Measurements from ENCODE around the gene FBLN5. TPM values are rescaled to one million over a fixed set of nuclear protein-coding genes. Genes with fewer than 3 reads are reported as not detected.

Gene FBLN5
- total and polyA plus RNA-seq, 2 of the 4 experiments (the other 2 are of a cell fraction) = 10.6 to 76.4 TPM

- ATAC-seq (ENCODE audit: low read depth) (no peak), DNase-seq (no peak)
- H3K4me1 ChIP-seq (ENCODE audit: control insufficient read depth, insufficient read depth, low read length) = no peaks in the 10 kb centered on the region; the same call in 1 of the 2 replicates
- H3K56ac ChIP-seq (ENCODE audit: extremely low read depth, insufficient read depth, low read length) = no peak overlapping the region
- no peak overlapping the region for H4K8ac ChIP-seq (ENCODE audit: low read depth in 2 of 2, low read length in 2 of 2)
- H3K36me3 ChIP-seq (ENCODE audit: control insufficient read depth, insufficient read depth, low read length) = no peaks in the 10 kb centered on the region
- H3K18ac ChIP-seq (ENCODE audit: low read depth, low read length) = no peak overlapping the region
- no peak overlapping the region for H3K4me2 ChIP-seq (ENCODE audit: low read depth, low read length)
- H3K9me3 ChIP-seq (ENCODE audit: control insufficient read depth, insufficient read depth, low read length) = no peaks in the 10 kb centered on the region
- H3K4ac ChIP-seq (ENCODE audit: low read depth, low read length) = no peak overlapping the region
- H4K20me1 ChIP-seq (ENCODE audit: insufficient read depth, low read length) = no peaks in the 10 kb centered on the region
- no peak overlapping the region for H2BK5ac ChIP-seq (ENCODE audit: low read depth, low read length, poor library complexity, severe bottlenecking)
- no TSS peak for BruUV-seq (replicated peaks)
- no peak overlapping the region for H4K5ac ChIP-seq (ENCODE audit: low read depth, low read length)
- CTCF ChIA-PET = no interaction called here
- no peak for TF ChIP-seq RCOR1 (IDR thresholded peaks at IDR 0.05; ENCODE audit: insufficient replicate concordance, low read length)
- TF ChIP-seq MXI1 (IDR thresholded peaks at IDR 0.05; ENCODE audit: borderline replicate concordance, low read depth, low read length) = no peak
- no peak for TF ChIP-seq SMC3 (IDR thresholded peaks at IDR 0.05; ENCODE audit: low read depth, low read length)
- TF ChIP-seq USF2 (IDR thresholded peaks at IDR 0.05; ENCODE audit: low read depth, low read length) = no peak
- no peak for TF ChIP-seq FOS (IDR thresholded peaks at IDR 0.05; ENCODE audit: low read depth, low read length)
- no peak for TF ChIP-seq MAZ (IDR thresholded peaks at IDR 0.05; ENCODE audit: borderline replicate concordance, low read depth, low read length)
- no peak for TF ChIP-seq CTCF (conservative IDR thresholded peaks at IDR 0.05; ENCODE audit: low read depth, low read length)
- TF ChIP-seq MAFK (IDR thresholded peaks at IDR 0.05; ENCODE audit: low read depth, low read length) = no peak
- TF ChIP-seq ELK1 (IDR thresholded peaks at IDR 0.05; ENCODE audit: borderline replicate concordance, low read depth, low read length) = no peak
- TF ChIP-seq RAD21 (IDR thresholded peaks at IDR 0.05; ENCODE audit: low read length) = no peak
- TF ChIP-seq POLR2A (IDR thresholded peaks at IDR 0.05; ENCODE audit: low read depth, low read length) = no peak
- no peak for TF ChIP-seq RFX5 (IDR thresholded peaks at IDR 0.05; ENCODE audit: low read depth, low read length)
- no peak for TF ChIP-seq BHLHE40 (IDR thresholded peaks at IDR 0.05; ENCODE audit: low read depth, low read length)
- TF ChIP-seq NFE2L2 (IDR thresholded peaks at IDR 0.05; ENCODE audit: low read depth, low read length) = no peak
- no peak for TF ChIP-seq CEBPB (IDR thresholded peaks at IDR 0.05; ENCODE audit: low read depth, low read length)
- no peak for TF ChIP-seq CHD1 (IDR thresholded peaks at IDR 0.05; ENCODE audit: low read depth, low read length)
- no peak overlapping the region for H3K9ac ChIP-seq (ENCODE audit: low read depth, low read length)
- no CpG with 5 or more reads among the region's 1 CpG for WGBS, 2 experiments (ENCODE audit: extremely low coverage in 2 of 2, insufficient read length in 1 of 2)
- H4K91ac ChIP-seq (ENCODE audit: insufficient read depth, low read depth, low read length) = no peak overlapping the region
- no peak overlapping the region for H2BK120ac ChIP-seq (ENCODE audit: low read depth, low read length)
- H3K14ac ChIP-seq (replicated peaks; ENCODE audit: low read depth, low read length) = no peak overlapping the region
- in situ Hi-C loops (cut with MboI; ENCODE audit: low sequenced_read_pairs) (no loop called here), intact Hi-C loops (cut with micrococcal nuclease) (no loop called here), dilution Hi-C loops (cut with HindIII; ENCODE audit: low sequenced_read_pairs, unreplicated experiment) (no loop called here)
- H2BK20ac ChIP-seq (ENCODE audit: low read depth, low read length) = no peak overlapping the region
- no peak overlapping the region for H2AK5ac ChIP-seq (ENCODE audit: low read depth, low read length)
- H3K9me1 ChIP-seq (ENCODE audit: insufficient read depth, low read length) = peaks cover 6% of the 10 kb centered on the region; the same call in 1 of the 2 replicates
- H3K27ac ChIP-seq (ENCODE audit: insufficient read depth, low read length) = no peak overlapping the region
- H3K27me3 ChIP-seq (ENCODE audit: control insufficient read depth, insufficient read depth, low read length) = peaks cover 2% of the 10 kb centered on the region; the same call in 1 of the 2 replicates
- H3K79me1 ChIP-seq (ENCODE audit: low read depth in 1 of 2, low read length in 2 of 2) = no peaks in the 10 kb centered on the region
- no peak overlapping the region for H3K23ac ChIP-seq (ENCODE audit: low read depth, low read length)
- no peak overlapping the region for H3K4me3 ChIP-seq (ENCODE audit: insufficient read depth, low read depth, low read length)
- no peak overlapping the region for H2BK15ac ChIP-seq (ENCODE audit: low read depth, low read length)
- no peak overlapping the region for H2AK9ac ChIP-seq (replicated peaks; ENCODE audit: low read depth, low read length, poor library complexity)
- POLR2A ChIA-PET (ENCODE audit: unreplicated experiment) = no interaction called here
- no peak overlapping the region for H2AFZ ChIP-seq (replicated peaks; ENCODE audit: low read length, poor library complexity)
Measured at GRCh38 chr14:91955168-91955567, 7.7 kb upstream of the FBLN5 start.

Measured in IMR-90 (cell line).